HEK293 (cell line): ENCODE measurements around the gene AFG3L2.

ENCODE experiments used
- CTCF ChIA-PET: fragments of 350-600 bp; formaldehyde crosslinking; extraction: SDS; loops from one replicate; lab custom pipeline; 2021; ENCODE audit warnings: antibody characterized with exemption; lab: Yijun Ruan, JAX
- POLR2A ChIA-PET: fragments of 300-600 bp; formaldehyde crosslinking; extraction: SDS; loops from one replicate; lab custom pipeline; 2020; ENCODE audit warnings: antibody characterized with exemption, inconsistent platforms; lab: Yijun Ruan, JAX
- H3K27ac ChIP-seq: fragments of 200-500 bp; sonication (Bioruptor generic); 2 replicates; pipeline ENCODE4 v1.5.1; 2014; ENCODE audit warnings: low read depth, low read length, control low read depth, inconsistent platforms; ENCODE audit errors: extremely low read depth
- H3K36me3 ChIP-seq, 2 experiments: fragments of 200-500 bp in 1 of 2; sonication (Bioruptor generic) in 1 of 2; 1 replicate in 1 of 2; 2 replicates in 1 of 2; pipeline ENCODE4 v1.5.1; 2014 to 2017; ENCODE audit warnings: inconsistent platforms in 2 of 2, low read length in 2 of 2; ENCODE audit not compliant: control insufficient read depth in 2 of 2, insufficient read depth in 1 of 2
- H3K4me1 ChIP-seq: fragments of 200-500 bp; sonication (Bioruptor generic); 2 replicates; pipeline ENCODE4 v1.5.1; 2014; ENCODE audit warnings: mild to moderate bottlenecking, low read length, inconsistent platforms; ENCODE audit not compliant: control insufficient read depth, insufficient read depth
- H3K4me3 ChIP-seq: 2 replicates; pipeline ENCODE4 v1.5.1; 2011; ENCODE audit warnings: low read depth, mild to moderate bottlenecking, control low read depth, low read length, moderate library complexity
- H3K9me3 ChIP-seq: fragments of 200-500 bp; sonication (Bioruptor generic); 2 replicates; pipeline ENCODE4 v1.5.1; 2014; ENCODE audit warnings: low read depth, low read length, inconsistent platforms; ENCODE audit not compliant: control insufficient read depth, insufficient read depth
- GLI2 ChIP-seq: fragments of 450-650 bp; formaldehyde crosslinking; IDR thresholded peaks from 2 replicates; pipeline ENCODE4; 2017; ENCODE audit warnings: missing biosample characterization, missing genetic modification characterization, low read depth, borderline replicate concordance
- KLF1 ChIP-seq: fragments of 450-650 bp; formaldehyde crosslinking; IDR thresholded peaks from 2 replicates; pipeline ENCODE4 v1.5.1; 2016; ENCODE audit warnings: missing biosample characterization, missing genetic modification characterization
- SCRT2 ChIP-seq: fragments of 450-650 bp; formaldehyde crosslinking; IDR thresholded peaks from 2 replicates; pipeline ENCODE4 v1.5.1; 2016; ENCODE audit warnings: missing biosample characterization, missing genetic modification characterization
- ZFP3 ChIP-seq: fragments of 450-650 bp; formaldehyde crosslinking; IDR thresholded peaks from 2 replicates; pipeline ENCODE4 v1.5.1; 2016; ENCODE audit warnings: low read depth, missing biosample characterization, missing genetic modification characterization
- ZFP41 ChIP-seq: fragments of 450-650 bp; formaldehyde crosslinking; IDR thresholded peaks from 2 replicates; pipeline ENCODE4 v1.5.1; 2016; ENCODE audit warnings: missing biosample characterization, missing genetic modification characterization, borderline replicate concordance
- ZNF211 ChIP-seq: fragments of 450-650 bp; formaldehyde crosslinking; IDR thresholded peaks from 2 replicates; pipeline ENCODE4 v1.5.1; 2016; ENCODE audit warnings: low read depth, missing biosample characterization, missing genetic modification characterization
- ZNF221 ChIP-seq: fragments of 450-650 bp; formaldehyde crosslinking; IDR thresholded peaks from 2 replicates; pipeline ENCODE4 v1.5.1; 2017; ENCODE audit warnings: missing biosample characterization, missing genetic modification characterization, borderline replicate concordance
- ZNF350 ChIP-seq: fragments of 450-650 bp; formaldehyde crosslinking; IDR thresholded peaks from 2 replicates; pipeline ENCODE4 v1.5.0; 2017; ENCODE audit warnings: missing biosample characterization, mild to moderate bottlenecking, missing genetic modification characterization
- ZNF366 ChIP-seq: fragments of 450-650 bp; formaldehyde crosslinking; conservative IDR thresholded peaks from 2 replicates; pipeline ENCODE4 v1.5.1; 2016; ENCODE audit warnings: missing biosample characterization, missing genetic modification characterization
- ZNF37A ChIP-seq: fragments of 450-650 bp; IDR thresholded peaks from 2 replicates; pipeline ENCODE4 v1.5.1; 2018; ENCODE audit warnings: missing biosample characterization, missing genetic modification characterization
- ZNF404 ChIP-seq: fragments of 450-650 bp; formaldehyde crosslinking; IDR thresholded peaks from 2 replicates; pipeline ENCODE4 v1.5.1; 2017; ENCODE audit warnings: missing biosample characterization, missing genetic modification characterization
- ZNF621 ChIP-seq: fragments of 450-650 bp; formaldehyde crosslinking; IDR thresholded peaks from 2 replicates; pipeline ENCODE4 v1.5.1; 2017; ENCODE audit warnings: missing biosample characterization, missing genetic modification characterization
- ZNF654 ChIP-seq: fragments of 450-650 bp; formaldehyde crosslinking; IDR thresholded peaks from 2 replicates; pipeline ENCODE4 v1.5.1; 2016; ENCODE audit warnings: low read depth, missing biosample characterization, missing genetic modification characterization
- ZNF670 ChIP-seq: fragments of 450-650 bp; formaldehyde crosslinking; IDR thresholded peaks from 2 replicates; pipeline ENCODE4 v1.5.1; 2016; ENCODE audit warnings: missing biosample characterization, missing genetic modification characterization, low read depth
- TF ChIP-seq, protein P1 (sequence below): fragments of 450-650 bp; formaldehyde crosslinking; IDR thresholded peaks from 2 replicates; pipeline ENCODE4 v1.5.1; 2017; ENCODE audit warnings: missing biosample characterization, missing genetic modification characterization
- TF ChIP-seq, protein P2 (sequence below): sonication (generic); formaldehyde crosslinking; IDR thresholded peaks from 2 replicates; pipeline ENCODE4 v1.8.1; 2022; ENCODE audit warnings: mild to moderate bottlenecking, moderate library complexity, missing genetic modification reagents
- TF ChIP-seq, protein P3 (sequence below): fragments of 450-650 bp; formaldehyde crosslinking; IDR thresholded peaks from 2 replicates; pipeline ENCODE4 v1.5.1; 2017; ENCODE audit warnings: missing biosample characterization, missing genetic modification characterization
- TF ChIP-seq, protein P4 (sequence below): fragments of 450-650 bp; formaldehyde crosslinking; IDR thresholded peaks from 2 replicates; pipeline ENCODE4 v1.5.1; 2017; ENCODE audit warnings: missing biosample characterization, missing genetic modification characterization
- TF ChIP-seq, protein P5 (sequence below): fragments of 450-650 bp; formaldehyde crosslinking; IDR thresholded peaks from 2 replicates; pipeline ENCODE4 v1.5.1; 2016; ENCODE audit warnings: missing biosample characterization, missing genetic modification characterization

AFG3L2 gene

DNA sequence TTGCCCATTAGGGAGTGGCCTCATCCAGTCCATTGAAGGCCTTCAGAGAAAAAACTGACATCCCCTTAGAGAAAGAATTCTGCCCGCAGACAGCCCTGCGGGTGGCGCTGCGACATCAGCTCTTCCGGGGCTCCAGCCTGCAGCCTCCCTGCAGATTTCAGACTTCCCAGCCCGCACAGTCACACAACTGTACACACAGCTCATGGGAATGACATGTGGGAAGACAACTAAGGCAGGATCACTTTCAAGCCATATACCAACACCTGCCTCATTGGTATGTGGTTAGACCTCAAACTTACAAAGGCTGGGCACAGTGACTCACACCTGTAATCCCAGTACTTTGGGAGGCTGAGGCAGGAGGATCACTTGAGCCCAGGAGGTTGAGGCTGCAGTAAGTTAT is 93.8 kb downstream of the AFG3L2 start:
- H3K4me1 ChIP-seq = no peaks in the 10 kb centered on the region
- no peak overlapping the region for H3K4me3 ChIP-seq
- H3K27ac ChIP-seq = no peak overlapping the region
- H3K9me3 ChIP-seq = no peaks in the 10 kb centered on the region
- CTCF ChIA-PET = interaction anchor here (0.6 to 4.1 kb wide), 12 partner anchors 8 to 380 kb away, joined by 3 to 40 read pairs (median 4); no protein-coding TSS in a partner anchor
- TF ChIP-seq ZFP41 (tag by site-specific recombination) (no peak), ZNF654 (peak; percentile 38)
- no peaks in the 10 kb centered on the region for H3K36me3 ChIP-seq
- POLR2A ChIA-PET = interaction anchor here (1.1 kb wide), 2 partner anchors 25 to 94 kb away, joined by 3 to 5 read pairs; partner anchors contain the start of genes AFG3L2 and TUBB6

DNA sequence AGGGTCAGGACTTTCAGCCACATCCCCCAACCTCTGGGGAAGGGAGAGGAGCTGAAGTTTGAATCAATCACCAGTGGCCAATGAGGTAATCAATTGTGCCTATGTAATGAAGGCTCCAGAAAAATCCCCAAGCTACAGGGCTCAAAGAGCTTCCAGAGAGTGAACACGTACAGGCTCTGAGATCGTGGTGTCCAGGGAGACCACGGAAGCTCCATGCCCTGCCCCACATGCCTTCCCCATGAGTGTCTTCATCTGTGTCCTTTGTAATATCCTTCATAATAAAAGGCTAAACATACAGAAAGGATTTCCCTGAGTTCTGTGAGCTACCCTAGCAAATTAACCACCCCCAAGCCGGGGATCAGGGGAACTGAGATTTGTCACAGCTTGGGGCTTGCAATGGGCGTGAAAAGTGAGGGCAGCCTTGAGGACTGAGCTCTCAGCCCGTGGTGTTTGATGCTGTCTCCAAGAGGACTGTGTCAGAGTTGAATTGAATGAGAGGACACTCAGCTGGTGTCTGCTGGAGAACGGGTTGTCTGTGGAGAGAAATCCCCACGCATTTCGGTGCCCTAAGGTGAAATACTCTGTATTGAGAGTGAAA is 94.5 kb downstream of the AFG3L2 start:
- POLR2A ChIA-PET = interaction anchor here (1.1 kb wide), 2 partner anchors 26 to 94 kb away, joined by 3 to 5 read pairs; partner anchors contain the start of genes AFG3L2 and TUBB6
- H3K9me3 ChIP-seq = no peaks in the 10 kb centered on the region
- no peaks in the 10 kb centered on the region for H3K4me1 ChIP-seq
- no peak for TF ChIP-seq ZNF37A (tag by site-specific recombination)
- TF ChIP-seq ZNF366 (tag by site-specific recombination) = no peak
- TF ChIP-seq, protein P1, sequence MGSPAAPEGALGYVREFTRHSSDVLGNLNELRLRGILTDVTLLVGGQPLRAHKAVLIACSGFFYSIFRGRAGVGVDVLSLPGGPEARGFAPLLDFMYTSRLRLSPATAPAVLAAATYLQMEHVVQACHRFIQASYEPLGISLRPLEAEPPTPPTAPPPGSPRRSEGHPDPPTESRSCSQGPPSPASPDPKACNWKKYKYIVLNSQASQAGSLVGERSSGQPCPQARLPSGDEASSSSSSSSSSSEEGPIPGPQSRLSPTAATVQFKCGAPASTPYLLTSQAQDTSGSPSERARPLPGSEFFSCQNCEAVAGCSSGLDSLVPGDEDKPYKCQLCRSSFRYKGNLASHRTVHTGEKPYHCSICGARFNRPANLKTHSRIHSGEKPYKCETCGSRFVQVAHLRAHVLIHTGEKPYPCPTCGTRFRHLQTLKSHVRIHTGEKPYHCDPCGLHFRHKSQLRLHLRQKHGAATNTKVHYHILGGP (tag by site-specific recombination) = no peak
- no peak for TF ChIP-seq ZNF211 (tag by site-specific recombination)
- no peak for TF ChIP-seq GLI2
- TF ChIP-seq, protein P2, sequence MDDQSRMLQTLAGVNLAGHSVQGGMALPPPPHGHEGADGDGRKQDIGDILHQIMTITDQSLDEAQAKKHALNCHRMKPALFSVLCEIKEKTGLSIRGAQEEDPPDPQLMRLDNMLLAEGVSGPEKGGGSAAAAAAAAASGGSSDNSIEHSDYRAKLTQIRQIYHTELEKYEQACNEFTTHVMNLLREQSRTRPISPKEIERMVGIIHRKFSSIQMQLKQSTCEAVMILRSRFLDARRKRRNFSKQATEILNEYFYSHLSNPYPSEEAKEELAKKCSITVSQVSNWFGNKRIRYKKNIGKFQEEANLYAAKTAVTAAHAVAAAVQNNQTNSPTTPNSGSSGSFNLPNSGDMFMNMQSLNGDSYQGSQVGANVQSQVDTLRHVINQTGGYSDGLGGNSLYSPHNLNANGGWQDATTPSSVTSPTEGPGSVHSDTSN (CRISPR knock-in tag) = no peak
- TF ChIP-seq, protein P3, sequence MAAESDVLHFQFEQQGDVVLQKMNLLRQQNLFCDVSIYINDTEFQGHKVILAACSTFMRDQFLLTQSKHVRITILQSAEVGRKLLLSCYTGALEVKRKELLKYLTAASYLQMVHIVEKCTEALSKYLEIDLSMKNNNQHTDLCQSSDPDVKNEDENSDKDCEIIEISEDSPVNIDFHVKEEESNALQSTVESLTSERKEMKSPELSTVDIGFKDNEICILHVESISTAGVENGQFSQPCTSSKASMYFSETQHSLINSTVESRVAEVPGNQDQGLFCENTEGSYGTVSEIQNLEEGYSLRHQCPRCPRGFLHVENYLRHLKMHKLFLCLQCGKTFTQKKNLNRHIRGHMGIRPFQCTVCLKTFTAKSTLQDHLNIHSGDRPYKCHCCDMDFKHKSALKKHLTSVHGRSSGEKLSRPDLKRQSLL (tag by site-specific recombination) = no peak
- no peak for TF ChIP-seq SCRT2 (tag by site-specific recombination)
- TF ChIP-seq ZFP3 (tag by site-specific recombination) = no peak
- no peak for TF ChIP-seq ZNF221
- no peak for TF ChIP-seq KLF1
- TF ChIP-seq ZNF350 (tag by site-specific recombination) = no peak
- no peak for TF ChIP-seq ZNF670 (tag by site-specific recombination)
- TF ChIP-seq, protein P4, sequence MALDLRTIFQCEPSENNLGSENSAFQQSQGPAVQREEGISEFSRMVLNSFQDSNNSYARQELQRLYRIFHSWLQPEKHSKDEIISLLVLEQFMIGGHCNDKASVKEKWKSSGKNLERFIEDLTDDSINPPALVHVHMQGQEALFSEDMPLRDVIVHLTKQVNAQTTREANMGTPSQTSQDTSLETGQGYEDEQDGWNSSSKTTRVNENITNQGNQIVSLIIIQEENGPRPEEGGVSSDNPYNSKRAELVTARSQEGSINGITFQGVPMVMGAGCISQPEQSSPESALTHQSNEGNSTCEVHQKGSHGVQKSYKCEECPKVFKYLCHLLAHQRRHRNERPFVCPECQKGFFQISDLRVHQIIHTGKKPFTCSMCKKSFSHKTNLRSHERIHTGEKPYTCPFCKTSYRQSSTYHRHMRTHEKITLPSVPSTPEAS (tag by site-specific recombination) = no peak
- TF ChIP-seq, protein P5, sequence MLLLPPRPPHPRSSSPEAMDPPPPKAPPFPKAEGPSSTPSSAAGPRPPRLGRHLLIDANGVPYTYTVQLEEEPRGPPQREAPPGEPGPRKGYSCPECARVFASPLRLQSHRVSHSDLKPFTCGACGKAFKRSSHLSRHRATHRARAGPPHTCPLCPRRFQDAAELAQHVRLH (tag by site-specific recombination) = no peak
- no peak for TF ChIP-seq ZNF621 (tag by site-specific recombination)
- TF ChIP-seq ZNF404 = no peak
- TF ChIP-seq, all 188 proteins: peak for 0
- CTCF ChIA-PET = interaction anchor here (0.6 to 4.1 kb wide), 9 partner anchors 8 to 381 kb away, joined by 3 to 40 read pairs (median 4); partner anchors contain the start of gene AFG3L2
- Histone ChIP-seq H3K36me3 (no peaks in the 10 kb centered on the region), H3K27ac (no peak overlapping the region), H3K4me3 (no peak overlapping the region)
